Endothelial cell (in vitro differentiated cells): ENCODE measurements around the gene ARHGEF26. TPM values are rescaled to one million over a fixed set of nuclear protein-coding genes. Genes with fewer than 3 reads are reported as not detected.

Source experiments
- DNase-seq: peaks from one replicate; pipeline ENCODE4 v3.0.0; 2021; ENCODE audit warnings: low spot score
- H3K27ac Mint-ChIP-seq: one replicate; pipeline ENCODE4 v1.8.0; 2021; ENCODE audit warnings: mixed read lengths, inconsistent platforms; ENCODE audit not compliant: unreplicated experiment
- H3K27me3 Mint-ChIP-seq: one replicate; pipeline ENCODE4 v1.8.0; 2021; ENCODE audit warnings: mild to moderate bottlenecking, moderate library complexity, mixed read lengths, inconsistent platforms; ENCODE audit not compliant: unreplicated experiment
- H3K36me3 Mint-ChIP-seq: one replicate; pipeline ENCODE4 v1.8.0; 2021; ENCODE audit warnings: mild to moderate bottlenecking, low read depth, mixed read lengths, inconsistent platforms; ENCODE audit not compliant: unreplicated experiment
- H3K4me1 Mint-ChIP-seq: one replicate; pipeline ENCODE4 v1.8.0; 2021; ENCODE audit warnings: mild to moderate bottlenecking, mixed read lengths, inconsistent platforms; ENCODE audit not compliant: unreplicated experiment
- H3K4me3 Mint-ChIP-seq: one replicate; pipeline ENCODE4 v1.8.0; 2021; ENCODE audit warnings: mild to moderate bottlenecking, mixed read lengths, inconsistent platforms; ENCODE audit not compliant: unreplicated experiment
- H3K9me3 Mint-ChIP-seq: one replicate; pipeline ENCODE4 v1.8.0; 2021; ENCODE audit warnings: mixed read lengths, inconsistent platforms; ENCODE audit not compliant: unreplicated experiment
- total RNA-seq: library from RNA; stranded (reverse); fragmentation: NEBNext Ultra II Directional; extraction: Animal tissue kit (Norgen Biotek cat#: 25700); gene quantifications from one replicate; pipeline ENCODE4 v1.2.1, GENCODE V29; 2021; ENCODE audit not compliant: unreplicated experiment
- TF ChIP-seq, protein P1 (sequence below): fragments of 200-600 bp; sonication (generic); IDR thresholded peaks from one replicate; pipeline ENCODE4 v1.5.0; 2021; ENCODE audit warnings: antibody characterized with exemption; ENCODE audit not compliant: unreplicated experiment

The ARHGEF26 gene
- total RNA-seq, 1 donor from 2014 or later: 22.9 TPM

GRCh38 chr3:154307363-154307762, 186.2 kb downstream of the ARHGEF26 start:
- H3K27ac Mint-ChIP-seq: no peak overlapping the region
- TF ChIP-seq, protein P1, sequence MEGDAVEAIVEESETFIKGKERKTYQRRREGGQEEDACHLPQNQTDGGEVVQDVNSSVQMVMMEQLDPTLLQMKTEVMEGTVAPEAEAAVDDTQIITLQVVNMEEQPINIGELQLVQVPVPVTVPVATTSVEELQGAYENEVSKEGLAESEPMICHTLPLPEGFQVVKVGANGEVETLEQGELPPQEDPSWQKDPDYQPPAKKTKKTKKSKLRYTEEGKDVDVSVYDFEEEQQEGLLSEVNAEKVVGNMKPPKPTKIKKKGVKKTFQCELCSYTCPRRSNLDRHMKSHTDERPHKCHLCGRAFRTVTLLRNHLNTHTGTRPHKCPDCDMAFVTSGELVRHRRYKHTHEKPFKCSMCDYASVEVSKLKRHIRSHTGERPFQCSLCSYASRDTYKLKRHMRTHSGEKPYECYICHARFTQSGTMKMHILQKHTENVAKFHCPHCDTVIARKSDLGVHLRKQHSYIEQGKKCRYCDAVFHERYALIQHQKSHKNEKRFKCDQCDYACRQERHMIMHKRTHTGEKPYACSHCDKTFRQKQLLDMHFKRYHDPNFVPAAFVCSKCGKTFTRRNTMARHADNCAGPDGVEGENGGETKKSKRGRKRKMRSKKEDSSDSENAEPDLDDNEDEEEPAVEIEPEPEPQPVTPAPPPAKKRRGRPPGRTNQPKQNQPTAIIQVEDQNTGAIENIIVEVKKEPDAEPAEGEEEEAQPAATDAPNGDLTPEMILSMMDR: no peak
- no peaks in the 10 kb centered on the region for H3K9me3 Mint-ChIP-seq
- no peak overlapping the region for H3K4me3 Mint-ChIP-seq
- no peaks in the 10 kb centered on the region for H3K4me1 Mint-ChIP-seq
- H3K27me3 Mint-ChIP-seq: no peaks in the 10 kb centered on the region
- peaks cover 12% of the 10 kb centered on the region for H3K36me3 Mint-ChIP-seq
- DNase-seq: no peak

Other genes with a start within 250 kb of the ARHGEF26 start
- gene DHX36, start 203.1 kb downstream of the ARHGEF26 start, total RNA-seq: 53.8 TPM